T-helper 2 cell treated with Interferon-gamma antibody and Interleukin-4, amounts not matched to agents 5 μg/mL and 100 μg/mL, for 36 hours (primary cell): ENCODE measurements around the gene NCL.
"Not testable (repeated sequence)": the region's sequence is repeated elsewhere in the genome, so short reads cannot be mapped to it uniquely, and the experiment has no call there.

Experiments used
- DNase-seq: peaks from one replicate; pipeline ENCODE4 v3.0.0; 2021; ENCODE audit warnings: low spot score
- H3K27ac Mint-ChIP-seq: one replicate; pipeline ENCODE4 v1.8.0; 2021; ENCODE audit warnings: mild to moderate bottlenecking, mixed read lengths
- H3K27me3 Mint-ChIP-seq: one replicate; pipeline ENCODE4 v1.8.0; 2021; ENCODE audit warnings: low read depth, mixed read lengths
- H3K36me3 Mint-ChIP-seq: one replicate; pipeline ENCODE4 v1.8.0; 2021; ENCODE audit warnings: low read depth, mixed read lengths
- H3K4me1 Mint-ChIP-seq: one replicate; pipeline ENCODE4 v1.8.0; 2021; ENCODE audit warnings: low read depth, mixed read lengths
- H3K4me3 Mint-ChIP-seq: one replicate; pipeline ENCODE4 v1.8.0; 2022; ENCODE audit warnings: mild to moderate bottlenecking, moderate library complexity, mixed read lengths
- H3K9me3 Mint-ChIP-seq: one replicate; pipeline ENCODE4 v1.8.0; 2021; ENCODE audit warnings: mixed read lengths

Gene NCL

DNA sequence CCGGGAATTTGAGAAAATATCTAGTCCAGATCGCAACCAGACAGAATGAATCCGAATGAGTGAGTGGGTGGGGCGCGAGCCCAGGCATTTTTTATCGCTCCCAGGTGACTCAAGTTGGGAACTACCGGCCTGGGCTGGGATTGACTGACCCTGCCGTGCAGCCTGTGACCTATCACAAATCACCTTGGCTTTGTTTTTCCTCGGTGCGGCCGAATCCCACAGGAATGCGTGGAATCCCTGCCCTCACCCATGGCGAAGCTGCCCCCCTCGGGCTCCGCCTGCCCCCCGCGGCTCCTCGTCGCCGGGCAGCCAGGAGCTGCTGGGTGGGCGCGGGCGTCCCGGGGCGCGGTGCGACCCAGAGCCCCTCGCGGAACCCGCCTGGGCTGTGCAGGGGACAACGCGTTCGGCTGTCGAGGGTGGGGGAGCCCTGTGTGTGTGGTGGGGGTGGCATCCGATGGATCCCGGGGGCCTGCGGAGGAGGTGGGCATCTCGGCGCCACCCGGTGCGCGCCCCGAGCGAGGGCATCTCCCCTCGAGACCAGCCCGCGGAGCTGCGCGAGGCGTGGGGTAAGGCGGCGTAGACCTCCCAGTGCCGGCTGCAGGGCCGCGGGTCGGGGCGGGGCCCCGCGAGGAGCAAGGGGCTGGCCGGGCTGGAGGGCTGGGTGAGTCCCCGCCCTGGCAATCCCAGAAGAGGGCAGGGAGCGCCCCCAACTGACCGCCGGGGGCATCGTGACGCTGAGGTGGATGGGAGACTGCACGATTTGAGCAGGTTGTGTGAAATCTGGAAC is 52.3 kb downstream of the NCL start:
- DNase-seq, result peak; percentile 49
- H3K4me1 Mint-ChIP-seq, result peaks cover 3% of the 10 kb centered on the region
- H3K27ac Mint-ChIP-seq, result no peak overlapping the region
- peaks cover 38% of the 10 kb centered on the region for H3K27me3 Mint-ChIP-seq
- H3K9me3 Mint-ChIP-seq, result peaks cover 12% of the 10 kb centered on the region
- peak overlapping the region; percentile 50 for H3K4me3 Mint-ChIP-seq
- H3K36me3 Mint-ChIP-seq, result peaks cover 2% of the 10 kb centered on the region

DNA sequence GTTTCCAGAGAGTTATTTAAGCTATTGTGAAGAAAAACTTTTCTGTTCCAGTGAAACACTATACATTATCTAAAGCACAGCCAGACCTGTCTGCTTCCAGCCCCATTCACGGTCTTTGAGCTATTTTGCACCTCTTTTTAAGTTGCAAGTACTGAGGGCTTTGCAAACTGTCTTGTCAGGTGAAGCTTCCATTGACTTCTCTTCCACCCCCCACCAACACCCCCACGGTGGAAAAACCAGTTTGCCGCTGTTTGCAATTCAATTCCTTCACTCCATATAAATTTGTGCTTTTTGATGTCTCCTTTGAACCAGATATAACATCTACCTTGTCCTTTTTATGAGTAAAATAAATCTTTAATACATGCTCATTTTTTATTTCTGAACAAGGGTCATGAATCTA is 53.0 kb downstream of the NCL start:
- H3K4me3 Mint-ChIP-seq, result peak overlapping the region; percentile 24
- peaks cover 12% of the 10 kb centered on the region for H3K9me3 Mint-ChIP-seq
- peaks cover 11% of the 10 kb centered on the region for H3K4me1 Mint-ChIP-seq
- no peak for DNase-seq
- peaks cover 38% of the 10 kb centered on the region for H3K27me3 Mint-ChIP-seq
- no peak overlapping the region for H3K27ac Mint-ChIP-seq
- H3K36me3 Mint-ChIP-seq, result peaks cover 2% of the 10 kb centered on the region

DNA sequence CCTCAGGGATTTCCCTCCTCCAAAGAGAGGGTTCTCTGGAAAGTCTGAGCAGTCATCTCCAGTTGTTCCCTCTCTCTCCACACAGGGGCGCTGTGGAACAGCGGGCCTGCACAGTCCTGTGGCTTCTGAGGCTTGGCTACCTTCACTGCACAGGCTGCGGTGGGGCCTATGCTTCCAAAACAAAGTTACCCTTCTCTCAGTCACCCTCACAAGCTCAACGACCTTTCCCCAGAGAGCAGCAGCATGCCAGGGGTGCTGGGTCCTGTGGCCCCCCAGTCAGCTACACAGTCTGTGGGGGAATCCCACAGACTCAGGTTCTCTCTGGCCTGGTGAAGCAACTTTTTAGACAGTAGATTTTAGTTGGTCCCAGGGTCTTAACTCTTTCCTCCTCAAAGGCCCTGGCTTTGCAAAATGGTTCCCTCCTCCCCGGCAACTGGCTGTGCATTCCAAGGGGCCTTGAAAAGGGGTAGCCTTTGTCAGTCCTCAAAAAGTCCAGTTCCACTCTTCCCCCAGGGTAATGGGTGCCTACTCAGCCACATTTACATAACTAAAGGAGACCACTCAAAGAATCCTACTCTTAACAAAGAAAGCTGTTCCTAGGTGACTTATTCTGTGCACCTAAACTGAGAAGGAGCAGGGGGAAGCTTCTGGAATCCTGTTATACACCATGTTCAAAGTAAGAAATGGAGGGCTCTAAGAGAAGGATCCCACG is 53.8 kb downstream of the NCL start:
- H3K4me1 Mint-ChIP-seq, result peaks cover 16% of the 10 kb centered on the region
- H3K27ac Mint-ChIP-seq, result no peak overlapping the region
- no peak overlapping the region for H3K4me3 Mint-ChIP-seq
- no peak for DNase-seq
- peaks cover 2% of the 10 kb centered on the region for H3K36me3 Mint-ChIP-seq
- H3K27me3 Mint-ChIP-seq, result peaks cover 37% of the 10 kb centered on the region
- H3K9me3 Mint-ChIP-seq, result peaks cover 12% of the 10 kb centered on the region

DNA sequence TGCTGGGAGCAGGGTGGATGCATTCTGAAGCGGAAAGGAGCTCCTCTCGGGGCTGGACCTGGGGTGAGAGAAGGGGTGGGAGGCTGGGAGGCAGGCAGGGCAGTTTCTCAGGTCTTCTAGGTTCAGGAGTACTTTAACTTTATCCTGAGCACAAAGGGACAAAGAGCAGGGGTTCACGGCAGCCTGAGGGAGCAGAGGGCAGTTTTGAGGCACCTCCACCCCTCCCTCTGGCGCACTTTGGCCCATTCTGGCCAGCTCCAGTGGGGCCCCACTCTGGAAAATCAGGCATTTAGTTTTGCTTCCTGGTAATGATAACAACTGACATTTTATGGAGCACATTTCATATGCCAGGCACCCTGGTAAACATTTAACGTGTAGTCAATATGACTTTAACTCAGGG is 54.5 kb downstream of the NCL start:
- H3K4me1 Mint-ChIP-seq, result peaks cover 17% of the 10 kb centered on the region
- no peak overlapping the region for H3K27ac Mint-ChIP-seq

DNA sequence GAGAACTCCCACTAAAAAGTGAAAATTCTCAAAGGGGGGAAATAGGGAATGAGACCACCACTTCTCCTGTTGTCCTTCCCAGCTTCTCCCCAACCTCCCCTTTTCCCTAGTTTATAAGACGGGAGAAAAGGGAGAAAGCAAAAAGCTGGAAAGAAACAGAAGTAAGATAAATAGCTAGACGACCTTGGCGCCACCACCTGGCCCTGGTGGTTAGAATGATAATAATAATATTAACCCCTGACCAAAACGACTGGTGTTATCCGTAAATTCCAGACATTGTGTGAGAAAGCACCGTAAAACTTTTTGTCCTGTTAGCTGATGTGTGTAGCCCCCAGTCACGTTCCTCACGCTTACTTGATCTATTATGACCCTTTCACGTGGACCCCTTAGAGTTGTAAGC is 56.0 kb downstream of the NCL start:
- not testable (repeated sequence) for H3K36me3 Mint-ChIP-seq

More for the DNA sequence above, 54.5 kb downstream of the NCL start:
- H3K4me3 Mint-ChIP-seq, result no peak overlapping the region
- peaks cover 2% of the 10 kb centered on the region for H3K36me3 Mint-ChIP-seq
- no peak for DNase-seq
- peaks cover 12% of the 10 kb centered on the region for H3K9me3 Mint-ChIP-seq
- peaks cover 31% of the 10 kb centered on the region for H3K27me3 Mint-ChIP-seq

DNA sequence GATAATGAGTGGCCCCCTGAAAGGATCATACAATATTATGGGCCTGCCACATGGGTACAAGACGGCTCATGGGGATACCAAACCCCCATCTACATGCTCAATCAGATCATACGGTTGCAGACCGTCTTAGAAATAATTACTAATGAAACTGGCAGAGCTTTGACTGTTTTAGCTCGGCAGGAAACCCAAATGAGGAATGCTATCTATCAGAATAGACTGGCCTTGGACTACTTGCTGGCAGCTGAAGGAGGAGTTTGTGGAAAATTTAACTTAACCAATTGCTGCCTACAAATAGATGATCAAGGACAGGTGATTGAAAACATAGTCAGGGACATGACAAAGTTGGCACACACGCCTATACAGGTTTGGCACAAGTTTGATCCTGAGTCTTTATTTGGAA is 56.6 kb downstream of the NCL start:
- Mint-ChIP-seq H3K27me3 (peaks cover 21% of the 10 kb centered on the region), H3K4me1 (peaks cover 17% of the 10 kb centered on the region), H3K9me3 (peaks cover 12% of the 10 kb centered on the region)
- not testable (repeated sequence) for H3K27ac Mint-ChIP-seq, H3K36me3 Mint-ChIP-seq, H3K4me3 Mint-ChIP-seq, DNase-seq

More for the DNA sequence above, 56.0 kb downstream of the NCL start:
- not testable (repeated sequence) for H3K4me3 Mint-ChIP-seq, H3K27ac Mint-ChIP-seq, DNase-seq
- Mint-ChIP-seq H3K4me1 (peaks cover 17% of the 10 kb centered on the region), H3K9me3 (peaks cover 12% of the 10 kb centered on the region), H3K27me3 (peaks cover 25% of the 10 kb centered on the region)

DNA sequence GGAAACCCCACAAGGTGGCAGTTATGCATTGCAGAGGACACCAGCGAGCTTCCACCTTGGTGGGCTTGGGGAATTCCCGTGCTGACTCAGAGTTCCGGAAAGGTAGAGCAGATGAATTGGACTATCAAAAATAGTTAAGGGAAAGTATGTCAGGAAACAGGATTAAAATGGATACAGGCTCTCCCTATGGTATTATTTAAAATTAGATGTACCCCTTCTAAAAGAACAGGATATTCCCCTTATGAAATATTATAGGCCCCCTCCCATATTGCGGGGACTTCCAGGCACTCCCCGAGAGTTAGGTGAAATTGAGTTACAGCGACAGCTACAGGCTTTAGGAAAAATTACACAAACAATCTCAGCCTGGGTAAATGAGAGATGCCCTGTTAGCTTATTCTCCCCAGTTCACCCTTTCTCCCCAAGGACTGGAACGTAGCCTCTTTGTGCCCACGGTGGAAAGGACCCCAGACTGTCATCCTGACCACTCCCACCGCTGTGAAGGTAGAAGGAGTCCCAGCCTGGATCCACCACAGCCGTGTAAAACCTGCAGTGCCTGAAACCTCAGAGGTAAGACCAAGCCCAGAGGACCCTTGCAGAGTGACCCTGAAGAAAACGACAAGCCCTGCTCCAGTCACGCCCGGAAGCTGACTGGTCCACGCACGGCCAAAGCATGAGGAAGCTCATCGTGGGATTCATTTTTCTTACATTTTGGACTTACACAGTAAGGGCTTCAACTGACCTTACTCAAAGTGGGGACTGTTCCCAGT is 58.5 kb downstream of the NCL start:
- H3K27ac Mint-ChIP-seq, result not testable (repeated sequence)

DNA sequence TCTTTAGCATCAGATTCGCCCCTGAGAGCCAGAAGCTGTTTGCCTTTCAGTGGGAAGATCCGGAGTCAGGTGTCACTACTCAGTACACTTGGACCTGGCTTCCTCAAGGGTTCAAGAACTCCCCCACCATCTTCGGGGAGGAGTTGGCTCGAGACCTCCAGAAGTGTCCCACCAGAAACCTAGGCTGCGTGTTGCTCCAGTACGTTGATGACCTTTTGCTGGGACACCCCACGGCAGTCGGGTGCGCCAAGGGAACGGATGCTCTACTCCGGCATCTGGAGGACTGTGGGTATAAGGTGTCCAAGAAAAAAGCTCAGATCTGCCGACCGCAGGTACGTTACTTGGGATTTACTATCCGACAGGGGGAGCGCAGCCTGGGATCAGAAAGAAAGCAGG is 60.1 kb downstream of the NCL start:
- not testable (repeated sequence) for H3K27ac Mint-ChIP-seq, H3K36me3 Mint-ChIP-seq, H3K27me3 Mint-ChIP-seq, H3K9me3 Mint-ChIP-seq, H3K4me3 Mint-ChIP-seq, DNase-seq
- H3K4me1 Mint-ChIP-seq, result peaks cover 17% of the 10 kb centered on the region

More for the DNA sequence above, 58.5 kb downstream of the NCL start:
- H3K4me3 Mint-ChIP-seq, H3K36me3 Mint-ChIP-seq, H3K9me3 Mint-ChIP-seq, H3K27me3 Mint-ChIP-seq, DNase-seq: not testable (repeated sequence)
- H3K4me1 Mint-ChIP-seq, result peaks cover 17% of the 10 kb centered on the region
